Heart left ventricle (tissue), 13 donors: ENCODE measurements around the gene SCGB1D2.

ENCODE experiments used
- POLR2A ChIP-seq, 2 donors: fragments of 450-650 bp; IDR thresholded peaks; one replicate each; pipeline ENCODE4 v1.6.1; 2017; ENCODE audit warnings: antibody characterized with exemption in 2 of 2, mild to moderate bottlenecking in 2 of 2, moderate library complexity in 2 of 2
- TF ChIP-seq, protein P1 (sequence below), 12 donors: fragments of 200-600 bp; sonication (generic) in 4 of 12; IDR thresholded peaks; one replicate each; pipeline versions ENCODE4 v1.5.0 to v1.8.0; 2018 to 2022; ENCODE audit warnings: antibody characterized with exemption in 12 of 12, mild to moderate bottlenecking in 5 of 12
- donor health status: ischemic (EF 13 %, LVEDD 7.1; RV severe dilation, severe dysfunction).
- donor health status: DM: no; HTN: yes; CAD: no.
- donor health status: DM: no; HTN: no; CAD: no.
- donor health status: ischemic (EF 25% LVEDD 6.9; RV normal size, moderate dysfunction).
- donor health status: ischemic (EF 25% LVEDD 5.7; RV mildly dilated, moderate dysfunction).
- donor health status: ischemic (EF 35%, LVEDD 5.7; RV mildly dilated, moderate dysfunction).
- donor health status: nonischemic (EF 11% LVEDD 7.7; RV severe dilation, severe dysfunction).
- donor health status: DM: yes; HTN: yes; CAD: no.
- donor health status: PGD.
- donor health status: ischemic (EF 29% LVEDD 5.4; RV normal size, mild dysfunction).
- donor health status: nonischemic (EF 23%, LVEDD 6.1; RV moderate dilation, normal function).

DNA sequence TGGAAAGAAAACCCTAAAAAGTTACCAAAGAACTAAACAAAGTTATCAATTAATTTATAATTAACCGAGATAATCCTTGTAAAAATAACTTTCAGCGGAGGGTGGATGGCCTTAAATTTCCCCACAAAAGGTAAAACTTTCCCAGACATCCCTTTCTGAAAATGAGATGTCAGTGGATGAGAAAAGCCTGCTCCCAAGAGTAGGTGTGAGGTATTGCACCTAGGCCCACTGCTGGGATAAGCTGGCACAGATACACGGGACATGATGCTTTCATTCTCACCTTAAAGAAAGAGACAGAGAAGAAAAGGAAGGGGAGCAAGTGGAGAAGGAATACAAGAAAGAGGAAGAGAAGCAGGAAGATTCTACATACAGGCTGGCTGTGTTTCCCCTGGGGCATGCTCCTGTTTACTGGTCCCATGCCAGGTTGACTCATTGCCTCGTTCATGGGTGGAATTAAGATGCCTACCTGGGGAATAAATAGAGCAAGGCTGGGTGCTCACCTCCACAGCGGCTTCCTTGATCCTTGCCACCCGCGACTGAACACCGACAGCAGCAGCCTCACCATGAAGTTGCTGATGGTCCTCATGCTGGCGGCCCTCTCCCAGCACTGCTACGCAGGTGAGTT is 27.7 kb downstream of the SCGB1D2 start, which contains the start of gene SCGB2A2:
- TF ChIP-seq, protein P1, sequence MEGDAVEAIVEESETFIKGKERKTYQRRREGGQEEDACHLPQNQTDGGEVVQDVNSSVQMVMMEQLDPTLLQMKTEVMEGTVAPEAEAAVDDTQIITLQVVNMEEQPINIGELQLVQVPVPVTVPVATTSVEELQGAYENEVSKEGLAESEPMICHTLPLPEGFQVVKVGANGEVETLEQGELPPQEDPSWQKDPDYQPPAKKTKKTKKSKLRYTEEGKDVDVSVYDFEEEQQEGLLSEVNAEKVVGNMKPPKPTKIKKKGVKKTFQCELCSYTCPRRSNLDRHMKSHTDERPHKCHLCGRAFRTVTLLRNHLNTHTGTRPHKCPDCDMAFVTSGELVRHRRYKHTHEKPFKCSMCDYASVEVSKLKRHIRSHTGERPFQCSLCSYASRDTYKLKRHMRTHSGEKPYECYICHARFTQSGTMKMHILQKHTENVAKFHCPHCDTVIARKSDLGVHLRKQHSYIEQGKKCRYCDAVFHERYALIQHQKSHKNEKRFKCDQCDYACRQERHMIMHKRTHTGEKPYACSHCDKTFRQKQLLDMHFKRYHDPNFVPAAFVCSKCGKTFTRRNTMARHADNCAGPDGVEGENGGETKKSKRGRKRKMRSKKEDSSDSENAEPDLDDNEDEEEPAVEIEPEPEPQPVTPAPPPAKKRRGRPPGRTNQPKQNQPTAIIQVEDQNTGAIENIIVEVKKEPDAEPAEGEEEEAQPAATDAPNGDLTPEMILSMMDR (IDR thresholded peaks at IDR 0.05) = peak in 2 of 12 donors; percentile 7 to 9
- no peak for TF ChIP-seq POLR2A (IDR thresholded peaks at IDR 0.05)
